Activated CD8-positive, alpha-beta memory T cell treated with anti-CD3 and anti-CD28 coated beads, Interleukin-2, amount 50 U/mL, for 1 hour (primary cell): Measurements from ENCODE around the gene WWOX.

Source experiments
- DNase-seq: peaks from one replicate; pipeline ENCODE4 v3.0.0-alpha.2; 2020; ENCODE audit errors: extremely low read depth

Gene WWOX

GRCh38 chr16:78528265-78528664, 428.8 kb downstream of the WWOX start:
- no peak for DNase-seq

- DNase-seq, result no peak
Measured at GRCh38 chr16:78529881-78530280, 430.4 kb downstream of the WWOX start.

- DNase-seq, result no peak
Measured at GRCh38 chr16:78530283-78530682, 430.8 kb downstream of the WWOX start.

GRCh38 chr16:78535098-78535497, 435.6 kb downstream of the WWOX start:
- DNase-seq, result no peak

- DNase-seq, result no peak
Measured at GRCh38 chr16:78537511-78537910, 438.1 kb downstream of the WWOX start.

GRCh38 chr16:78538292-78538691, 438.8 kb downstream of the WWOX start:
- no peak for DNase-seq

- no peak for DNase-seq
Measured at GRCh38 chr16:78538919-78539318, 439.5 kb downstream of the WWOX start.

- no peak for DNase-seq
Measured at GRCh38 chr16:78542419-78542818, 443.0 kb downstream of the WWOX start.

- DNase-seq, result no peak
Measured at GRCh38 chr16:78543023-78543422, 443.6 kb downstream of the WWOX start.

- no peak for DNase-seq
Measured at GRCh38 chr16:78549366-78549765, 449.9 kb downstream of the WWOX start.

- no peak for DNase-seq
Measured at GRCh38 chr16:78551487-78552085, 452.1 kb downstream of the WWOX start.

- DNase-seq, result no peak
Measured at GRCh38 chr16:78552106-78552675, 452.7 kb downstream of the WWOX start.

GRCh38 chr16:78552716-78553115, 453.3 kb downstream of the WWOX start:
- no peak for DNase-seq

- no peak for DNase-seq
Measured at GRCh38 chr16:78553268-78554039, 454.0 kb downstream of the WWOX start.

GRCh38 chr16:78556421-78556820, 457.0 kb downstream of the WWOX start:
- no peak for DNase-seq

- no peak for DNase-seq
Measured at GRCh38 chr16:78560997-78561396, 461.5 kb downstream of the WWOX start.

- no peak for DNase-seq
Measured at GRCh38 chr16:78562111-78562510, 462.7 kb downstream of the WWOX start.

GRCh38 chr16:78562650-78563049, 463.2 kb downstream of the WWOX start:
- DNase-seq, result no peak

GRCh38 chr16:78563905-78564304, 464.5 kb downstream of the WWOX start:
- no peak for DNase-seq

- DNase-seq, result no peak
Measured at GRCh38 chr16:78566397-78567073, 467.1 kb downstream of the WWOX start.

GRCh38 chr16:78570399-78571141, 471.1 kb downstream of the WWOX start:
- no peak for DNase-seq

GRCh38 chr16:78571434-78571833, 472.0 kb downstream of the WWOX start:
- DNase-seq, result no peak
